Measurements from ENCODE around the gene RPS17. TPM values are rescaled to one million over a fixed set of nuclear protein-coding genes. Genes with fewer than 3 reads are reported as not detected.
A peak's percentile ranks its signal among the peaks of the same experiment; 100 is the strongest.
"Not testable (repeated sequence)": the region's sequence is repeated elsewhere in the genome, so short reads cannot be mapped to it uniquely, and the experiment has no call there.

The RPS17 gene
- total RNA-seq, 1 experiment from 2014 or later, result 3,753 TPM

DNA sequence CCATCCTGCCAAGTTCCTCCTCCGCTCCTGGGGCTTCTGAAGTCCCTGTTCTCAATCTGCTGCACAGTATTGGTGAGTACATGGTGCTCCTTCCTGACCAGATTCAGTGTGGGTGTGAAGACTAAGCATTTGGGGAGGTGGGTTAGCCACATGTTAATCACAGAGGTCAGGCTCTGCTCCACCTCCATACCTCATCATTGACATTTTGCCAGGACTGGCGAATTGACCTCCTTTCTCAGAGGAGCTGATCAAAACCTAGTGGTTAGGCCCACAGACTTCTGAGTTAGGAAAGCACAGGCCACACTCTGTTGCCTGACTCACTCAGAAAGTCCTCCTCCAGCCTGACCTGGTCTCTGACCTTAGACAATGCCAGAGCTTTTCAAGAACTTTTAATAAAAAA is 8.4 kb upstream of the RPS17 start:
- DNase-seq (ENCODE audit: low spot score), result no peak

DNA sequence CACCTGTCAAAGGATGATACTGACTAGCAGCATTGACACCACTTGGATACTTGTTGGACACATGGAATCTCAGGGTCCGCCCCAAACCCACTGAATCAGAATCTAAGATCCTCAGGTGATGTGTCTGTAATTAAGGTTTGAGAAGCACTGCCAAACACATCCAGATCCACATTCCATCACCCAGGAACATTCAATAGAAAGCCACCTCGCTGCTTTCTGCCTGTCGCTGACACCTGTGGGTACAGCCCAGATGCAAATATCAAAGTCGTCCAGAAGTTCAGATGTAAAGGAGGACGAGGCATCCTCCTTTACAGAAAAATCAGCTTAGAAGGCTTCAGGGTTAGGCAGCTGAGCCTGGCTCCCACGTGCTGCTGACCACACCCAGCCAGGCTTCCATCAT is 5.2 kb upstream of the RPS17 start:
- no peak for DNase-seq (ENCODE audit: low spot score)

DNA sequence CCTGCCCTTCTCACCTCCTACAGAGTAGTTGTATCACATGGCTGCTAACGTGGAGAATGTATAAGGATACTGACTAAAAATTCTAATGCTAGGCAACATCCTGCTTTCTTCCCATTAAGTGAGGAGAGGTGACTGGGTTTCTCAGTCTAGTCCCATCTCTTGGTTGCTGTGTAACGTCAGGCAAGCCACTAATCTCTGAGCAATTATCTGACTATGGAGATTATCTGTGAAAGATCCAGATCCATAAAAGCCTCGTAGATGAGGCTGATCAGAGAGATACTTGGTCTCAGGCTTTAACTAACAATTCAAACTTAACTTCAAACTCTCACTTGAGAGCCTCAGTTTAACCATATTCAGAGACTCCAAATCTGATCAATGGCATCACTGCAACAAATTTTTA is 4.7 kb upstream of the RPS17 start:
- DNase-seq (ENCODE audit: low spot score), result no peak

DNA sequence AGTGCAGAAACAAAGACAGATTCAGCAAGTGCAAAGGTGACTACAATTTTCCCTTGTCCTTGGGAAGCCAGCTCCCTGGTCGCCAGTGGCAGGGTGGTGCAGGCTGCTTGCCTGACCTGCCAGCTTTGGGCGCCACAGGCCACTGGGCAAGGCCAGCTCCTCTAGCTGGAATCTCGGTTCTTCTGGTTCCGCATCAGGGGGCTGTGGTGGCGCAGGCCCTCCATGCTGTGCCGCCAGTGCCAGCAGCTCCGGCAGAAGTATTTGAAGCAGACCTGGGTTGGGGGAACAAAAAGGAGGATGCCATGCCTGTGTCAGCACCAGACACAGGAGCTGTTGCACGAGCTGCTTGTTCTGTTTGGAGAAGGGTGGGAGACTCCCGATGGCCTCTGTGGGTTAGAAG is 4.2 kb upstream of the RPS17 start:
- DNase-seq (ENCODE audit: low spot score), result no peak

DNA sequence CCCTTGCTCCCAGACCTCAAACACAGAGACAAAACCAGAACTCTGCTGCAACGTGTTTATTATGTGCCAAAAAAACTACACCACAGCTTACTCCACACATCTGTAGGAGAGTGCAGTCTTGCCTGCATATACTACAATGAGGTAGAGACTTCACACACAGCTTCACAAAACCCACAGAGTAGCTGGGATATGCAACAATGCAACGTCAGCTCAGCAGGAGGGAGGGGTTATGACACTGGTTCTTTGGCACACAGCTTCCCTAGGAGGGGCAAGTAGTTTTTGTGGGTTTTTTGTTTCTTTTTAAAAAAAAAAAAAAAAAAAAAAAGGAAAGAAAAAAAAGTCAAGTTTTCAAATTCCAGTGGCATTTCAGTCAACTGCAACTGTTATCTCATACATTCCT is 2.9 kb upstream of the RPS17 start:
- no peak for DNase-seq (ENCODE audit: low spot score)

DNA sequence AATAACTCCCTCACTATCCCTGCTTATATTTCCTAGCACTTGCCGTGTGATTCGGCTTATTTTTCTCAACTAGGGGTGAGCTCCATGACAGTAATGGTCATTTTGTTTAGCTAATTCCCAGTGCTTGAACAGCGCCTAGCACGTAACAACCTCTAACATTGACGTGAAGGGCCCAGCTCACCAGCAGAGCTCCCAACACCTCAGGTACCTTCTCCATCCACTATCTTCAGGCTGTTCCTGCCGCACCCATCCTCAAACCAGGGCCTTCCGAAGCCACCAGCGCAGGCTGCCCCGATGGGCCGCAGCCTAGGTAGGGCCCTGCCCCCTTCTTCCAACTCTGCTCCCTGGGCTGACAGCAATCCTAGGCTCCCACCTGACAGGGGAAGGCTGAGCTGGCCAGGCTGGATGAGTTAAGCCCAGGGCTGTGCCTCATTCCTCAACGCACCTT is 751 bp upstream of the RPS17 start:
- no peak for DNase-seq (ENCODE audit: low spot score)

DNA sequence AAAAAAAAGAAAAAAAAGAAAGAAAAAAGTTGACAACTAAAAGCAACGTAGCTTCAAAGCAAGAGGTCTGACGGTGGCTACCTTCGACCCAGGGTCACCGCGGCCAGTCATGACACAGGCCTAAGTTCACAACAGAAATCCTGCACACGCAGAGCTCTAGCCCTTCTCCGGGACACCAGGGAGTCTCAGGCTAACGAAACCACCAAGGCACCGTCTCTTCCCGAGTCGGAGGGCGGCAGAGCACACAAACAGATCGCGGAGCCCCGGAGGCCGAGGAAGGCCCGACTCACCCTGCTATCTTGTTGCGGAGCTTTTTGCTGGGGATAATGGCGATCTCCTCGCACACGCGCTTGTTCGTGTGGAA is 584 bp downstream of the RPS17 start:
- peak; percentile 31 for DNase-seq (ENCODE audit: low spot score)

DNA sequence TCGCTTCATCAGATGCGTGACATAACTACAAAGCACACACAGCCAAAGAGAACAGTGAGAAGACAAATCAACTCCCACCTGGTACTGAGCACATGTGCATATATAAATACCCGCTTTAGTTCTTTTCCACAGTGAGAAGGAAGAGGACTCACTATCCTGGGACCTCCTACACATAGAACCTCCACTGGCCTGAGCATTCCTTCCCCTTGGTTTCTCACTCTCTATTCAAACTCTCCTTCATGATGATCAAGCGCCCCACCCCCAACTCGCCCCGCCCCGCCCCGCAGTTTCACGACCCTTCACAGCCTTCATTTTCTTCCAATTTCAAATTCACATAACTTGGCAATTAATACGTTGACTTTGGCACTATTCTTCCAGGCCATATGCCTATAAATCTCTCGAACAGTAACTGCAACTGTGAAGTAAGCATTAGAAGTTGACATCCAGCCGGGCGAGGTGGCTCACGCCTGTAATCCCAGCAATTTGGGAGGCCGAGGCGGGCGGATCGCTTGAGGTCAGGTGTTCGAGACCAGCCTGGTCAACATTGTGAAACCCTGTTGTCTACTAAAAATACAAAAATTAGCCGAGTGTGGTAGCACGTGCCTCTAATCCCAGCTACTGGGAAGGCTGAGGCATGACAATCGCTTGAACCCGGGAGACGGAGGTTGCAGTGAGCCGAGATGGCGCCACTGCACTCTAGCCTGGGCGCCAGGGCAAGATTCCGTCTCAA is 1.1 kb downstream of the RPS17 start:
- peak; percentile 16 for DNase-seq (ENCODE audit: low spot score)

DNA sequence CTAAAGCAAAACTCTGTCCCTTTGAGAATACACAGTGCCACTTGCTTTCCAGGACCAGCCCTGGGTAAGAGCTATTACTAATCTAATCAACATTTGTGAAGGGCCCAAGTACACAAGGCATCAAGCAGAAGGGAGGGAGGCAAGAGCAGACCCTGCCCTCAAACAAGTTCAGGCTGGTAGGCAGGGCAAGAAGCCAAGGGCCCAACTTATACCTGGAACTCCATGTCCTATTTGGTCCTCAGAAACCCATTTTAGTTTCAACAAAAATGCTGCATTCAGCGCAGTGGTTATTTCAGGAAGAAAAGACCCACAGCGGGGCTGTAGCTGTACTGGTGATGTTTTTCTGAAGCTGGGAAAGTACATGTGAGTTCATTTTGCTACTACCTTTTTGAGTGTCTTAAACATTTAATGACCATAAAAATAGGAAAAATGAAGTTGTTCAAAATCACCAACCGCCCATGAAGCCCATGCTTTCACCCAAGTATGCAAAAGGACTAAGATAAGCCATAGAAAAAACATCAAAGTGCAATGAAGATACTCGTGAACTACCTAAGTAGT is 2.8 kb downstream of the RPS17 start:
- DNase-seq (ENCODE audit: low spot score), result no peak

DNA sequence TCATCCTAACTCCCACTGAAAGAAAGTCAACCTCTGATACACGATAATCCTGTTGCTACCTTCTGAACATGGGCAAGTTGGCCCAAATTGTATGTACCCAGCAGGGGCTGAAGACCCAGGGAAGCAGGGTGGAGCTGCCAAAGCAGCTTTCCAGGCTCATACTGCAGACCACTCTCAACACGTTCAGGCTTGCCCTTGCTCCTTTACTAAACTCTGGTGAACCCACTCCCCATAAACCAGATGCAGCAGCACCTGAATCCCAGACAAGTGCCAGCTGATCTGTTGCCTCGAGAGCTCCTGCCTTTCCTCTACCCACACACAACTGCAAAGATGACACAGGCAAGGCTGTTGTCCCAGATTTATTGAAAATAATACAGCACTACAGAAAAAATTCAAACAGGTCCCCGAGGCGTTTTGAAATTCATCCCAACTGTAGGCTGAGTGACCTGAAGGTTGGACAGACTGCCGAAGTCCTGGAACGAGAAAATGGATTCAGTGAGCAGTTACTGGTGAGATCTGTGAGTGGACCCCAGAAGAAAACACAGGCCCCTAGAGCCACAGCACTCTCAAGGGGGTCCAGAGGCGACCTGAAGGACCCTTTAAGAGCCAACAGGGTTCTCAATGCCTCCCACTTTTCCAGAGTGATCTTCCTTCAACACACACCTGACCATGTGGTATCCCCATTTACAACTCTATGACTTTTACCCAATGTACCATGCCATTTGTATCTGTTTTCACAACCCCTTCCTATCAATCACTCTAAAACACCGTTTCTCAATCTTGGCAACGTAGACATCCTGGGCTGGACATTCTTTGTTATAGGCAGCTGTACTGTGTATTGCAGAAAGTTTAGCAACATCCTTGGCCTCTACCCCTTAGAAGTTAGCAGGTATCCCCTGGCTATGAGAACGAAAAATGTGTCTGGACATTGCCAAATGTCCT is 3.6 kb downstream of the RPS17 start:
- DNase-seq (ENCODE audit: low spot score), result no peak

DNA sequence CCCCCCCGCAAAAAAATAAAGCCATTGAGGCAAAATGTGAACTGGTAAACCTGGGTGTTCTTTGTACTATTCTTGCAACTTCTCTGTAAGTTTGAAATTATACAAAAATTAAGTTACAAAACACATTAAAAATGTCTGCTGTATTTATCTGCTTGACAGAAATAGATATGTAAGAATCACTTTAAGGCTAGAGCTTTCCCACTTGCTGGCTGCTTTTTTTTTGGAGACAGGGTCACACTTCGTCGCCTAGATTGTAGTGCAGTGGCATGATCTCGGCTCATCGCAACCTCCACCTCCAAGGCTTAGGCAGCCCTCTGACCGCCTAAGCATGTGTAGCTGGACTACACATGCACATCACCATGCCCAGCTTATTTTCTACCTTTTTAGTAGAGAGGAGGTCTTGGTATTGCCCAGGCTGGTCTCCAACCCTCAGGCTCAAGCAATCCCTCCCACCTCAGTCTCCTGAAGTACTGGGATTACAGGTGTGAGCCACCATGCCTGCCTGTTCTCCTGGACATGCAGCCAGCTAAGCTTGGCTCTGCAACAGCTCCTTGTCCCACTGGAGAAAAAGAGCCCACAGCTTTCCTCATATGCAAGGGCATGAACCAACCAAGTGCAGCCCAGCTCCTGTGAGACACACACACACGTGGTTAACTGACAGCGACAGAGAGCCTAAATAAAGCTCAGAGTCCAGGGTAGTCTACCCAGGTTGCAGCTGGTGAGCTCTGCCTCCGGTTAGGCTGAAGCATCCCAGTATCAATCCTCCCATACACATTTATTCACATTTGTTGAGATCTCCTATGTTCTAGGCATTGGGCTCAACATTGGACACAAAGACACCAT is 4.5 kb downstream of the RPS17 start:
- DNase-seq (ENCODE audit: low spot score), result peak; percentile 29

DNA sequence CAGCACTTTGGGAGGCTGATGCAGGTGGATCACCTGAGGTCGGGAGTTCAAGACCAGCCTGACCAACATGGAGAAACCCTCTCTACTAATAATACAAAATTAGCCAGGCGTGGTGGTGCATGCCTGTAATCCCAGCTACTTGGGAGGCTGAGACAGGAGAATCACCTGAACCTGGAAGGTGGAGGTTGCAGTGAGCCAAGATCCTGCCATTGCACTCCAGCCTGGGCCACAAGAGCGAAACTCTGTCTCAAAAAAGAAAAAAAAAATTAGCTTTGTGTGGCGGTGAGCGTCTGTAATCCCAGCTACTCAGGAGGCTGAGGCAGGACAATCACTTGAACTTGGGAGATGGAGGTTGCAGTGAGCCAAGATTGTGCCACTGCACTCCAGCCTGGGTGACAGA is 5.1 kb downstream of the RPS17 start:
- not testable (repeated sequence) for DNase-seq (ENCODE audit: low spot score)

DNA sequence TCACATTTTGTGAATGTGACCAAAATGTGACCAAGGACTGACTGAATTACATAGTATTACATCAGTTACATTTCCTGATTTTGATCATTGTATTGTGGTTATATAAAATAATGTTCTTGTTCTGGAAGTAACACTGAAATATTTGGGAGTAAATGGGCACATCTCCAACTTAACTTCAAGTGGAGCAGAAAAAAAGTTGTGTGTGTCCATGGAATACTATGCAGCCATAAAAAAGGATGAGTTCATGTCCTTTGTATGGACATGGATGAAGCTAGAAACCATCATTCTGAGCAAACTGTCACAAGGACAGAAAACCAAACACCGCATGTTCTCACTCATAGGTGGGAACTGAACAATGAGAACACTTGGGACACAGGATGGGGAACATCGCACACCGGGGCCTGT is 5.8 kb downstream of the RPS17 start:
- peak; percentile 12 for DNase-seq (ENCODE audit: low spot score)

DNA sequence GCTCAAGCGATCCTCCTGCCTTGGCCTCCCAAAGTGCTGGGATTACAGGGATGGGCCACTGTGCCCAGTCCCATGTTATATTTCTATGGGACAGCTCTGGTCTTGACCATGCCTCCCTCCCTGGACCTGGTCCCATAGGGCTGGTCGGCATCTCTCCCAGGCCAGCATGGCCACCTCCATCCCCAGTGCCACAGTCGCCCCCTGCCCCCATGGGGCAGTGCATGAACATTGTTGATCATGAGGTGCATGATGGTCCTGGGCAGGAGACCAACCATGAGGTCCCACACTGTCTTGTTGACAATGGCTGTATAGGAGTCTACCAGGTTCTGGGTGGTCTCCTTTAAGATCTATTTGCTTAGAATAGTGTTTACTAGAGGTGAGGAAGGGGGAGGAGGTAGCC is 6.5 kb downstream of the RPS17 start:
- DNase-seq (ENCODE audit: low spot score), result no peak

DNA sequence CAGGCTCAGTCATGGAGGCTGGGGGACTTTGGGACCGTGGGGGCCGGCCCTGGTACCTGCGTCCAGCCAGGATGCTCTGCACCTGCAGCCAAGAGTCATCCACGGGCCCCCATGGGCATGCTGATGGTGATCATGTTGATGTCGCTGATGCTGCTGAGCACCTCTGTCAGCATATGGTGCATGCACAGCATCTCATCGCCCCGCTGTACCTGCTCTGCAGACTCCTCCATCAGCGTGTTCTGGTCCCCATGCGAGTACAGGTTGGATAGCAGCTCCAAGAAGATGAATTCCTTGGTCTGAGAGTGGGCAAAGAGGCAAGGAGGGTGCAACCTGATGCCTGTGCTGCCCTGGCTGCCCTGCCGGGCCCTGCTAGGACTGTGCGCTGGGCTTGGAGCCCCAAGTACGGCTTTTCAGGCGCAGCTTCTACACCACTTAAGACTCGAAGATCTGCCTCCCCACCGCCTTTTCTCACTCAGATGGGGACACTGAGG is 7.2 kb downstream of the RPS17 start:
- DNase-seq (ENCODE audit: low spot score), result no peak

DNA sequence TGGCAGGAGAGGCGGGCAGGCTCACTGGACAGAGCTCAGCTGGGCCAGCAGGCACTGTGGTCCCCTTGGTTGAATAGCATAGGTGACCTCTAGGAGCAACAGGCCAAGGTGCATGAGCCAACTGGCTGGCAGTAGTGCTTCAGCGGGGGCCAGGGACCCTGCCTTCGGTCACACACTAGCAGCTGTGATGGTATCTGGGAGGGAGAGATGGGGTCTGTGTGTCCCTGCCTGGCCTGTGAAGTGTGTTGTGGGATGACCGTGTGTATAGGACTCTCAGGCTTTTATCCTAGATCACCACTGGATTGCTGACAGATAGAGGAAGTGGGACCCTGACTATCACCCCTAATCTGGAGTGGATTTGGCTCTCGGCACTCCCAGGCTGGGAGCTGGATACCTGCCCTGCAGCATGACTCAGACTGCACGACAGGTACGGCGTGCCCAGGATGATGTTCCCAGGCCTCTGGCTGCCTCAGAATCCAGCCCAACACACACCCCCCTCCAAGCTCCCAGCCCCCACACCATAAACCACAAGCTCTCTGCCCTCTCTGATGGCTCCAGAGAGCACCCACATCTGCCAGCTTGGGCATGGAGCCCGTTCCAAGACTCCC is 7.8 kb downstream of the RPS17 start:
- no peak for DNase-seq (ENCODE audit: low spot score)

DNA sequence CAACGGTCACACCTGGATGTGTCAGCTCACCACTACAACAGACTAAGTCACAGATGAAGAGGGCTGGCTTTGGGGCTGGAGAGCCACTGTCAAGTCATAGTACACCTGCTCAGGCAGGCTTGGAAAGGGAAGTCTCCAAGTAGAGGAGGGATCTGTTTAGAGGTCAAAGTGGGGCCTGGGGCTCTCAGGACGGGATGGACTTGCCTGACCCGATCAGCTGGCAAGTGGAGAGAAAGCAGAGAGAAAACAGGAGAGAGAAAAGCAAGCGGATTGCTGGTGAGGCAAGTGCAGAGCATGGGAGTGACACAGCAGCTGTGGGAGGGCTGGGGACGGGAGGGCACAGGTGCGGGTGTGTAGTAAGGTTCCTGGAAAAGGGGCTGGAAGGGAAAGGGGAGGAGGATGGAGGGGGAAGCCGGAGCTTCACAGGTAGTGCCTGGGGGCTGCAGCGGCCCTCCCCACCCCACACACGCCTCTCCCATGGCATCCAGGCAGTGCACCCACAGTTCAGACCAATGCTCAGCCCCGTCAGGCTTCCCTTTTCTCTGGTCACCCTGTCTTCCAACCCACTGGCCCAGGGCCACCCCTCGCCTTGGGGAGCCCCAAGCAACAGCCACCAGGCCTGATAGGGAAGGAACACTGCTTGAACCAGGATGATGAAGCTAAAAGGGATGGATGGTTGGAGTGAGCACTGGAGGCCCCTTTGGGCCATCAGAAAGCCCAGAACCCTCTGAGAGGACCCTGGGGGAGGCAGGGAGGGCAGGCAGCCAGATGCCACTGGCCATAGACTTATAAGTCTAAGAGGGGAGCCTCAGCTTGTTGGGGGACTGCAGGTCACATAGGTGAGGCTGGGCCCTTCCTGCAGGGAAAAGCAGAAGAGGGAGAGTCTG is 8.5 kb downstream of the RPS17 start:
- DNase-seq (ENCODE audit: low spot score), result no peak

DNA sequence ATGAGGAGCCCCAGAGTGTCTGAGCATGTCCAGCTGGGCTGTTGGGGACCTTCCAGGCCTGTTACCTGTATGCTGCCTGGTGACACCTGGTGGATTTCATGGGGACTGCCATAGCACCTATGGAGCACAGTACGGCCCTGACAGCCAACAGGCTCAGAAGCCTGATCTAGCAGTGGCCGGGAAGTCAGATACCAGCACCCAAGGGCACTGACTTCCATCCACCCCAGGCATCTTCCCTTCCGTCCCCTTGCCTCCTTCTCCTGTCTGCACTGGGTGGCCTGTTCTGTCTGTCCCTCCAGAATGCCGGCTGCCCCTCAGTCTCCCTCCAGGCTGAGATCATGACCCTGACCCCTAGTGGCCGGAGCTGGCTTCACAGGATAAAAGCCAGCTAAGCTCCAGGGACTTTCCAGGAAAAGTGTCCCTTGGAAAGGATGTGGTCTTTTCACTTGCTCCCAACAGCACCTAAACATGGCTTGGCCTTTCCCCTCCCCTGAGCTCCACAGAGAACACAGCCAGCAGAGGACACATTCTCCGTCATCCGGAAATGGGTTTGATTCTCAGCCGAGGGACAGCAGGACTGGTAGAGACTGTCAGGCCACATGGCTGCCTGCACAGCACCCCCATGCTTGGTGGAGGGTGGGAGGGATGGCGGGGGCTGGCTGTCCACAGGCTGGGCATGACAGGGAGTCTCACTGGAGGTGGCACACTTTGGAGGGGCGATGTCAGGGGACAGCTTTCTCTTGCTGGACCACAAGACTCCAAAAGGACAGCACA is 9.5 kb downstream of the RPS17 start:
- DNase-seq (ENCODE audit: low spot score), result peak; percentile 89

DNA sequence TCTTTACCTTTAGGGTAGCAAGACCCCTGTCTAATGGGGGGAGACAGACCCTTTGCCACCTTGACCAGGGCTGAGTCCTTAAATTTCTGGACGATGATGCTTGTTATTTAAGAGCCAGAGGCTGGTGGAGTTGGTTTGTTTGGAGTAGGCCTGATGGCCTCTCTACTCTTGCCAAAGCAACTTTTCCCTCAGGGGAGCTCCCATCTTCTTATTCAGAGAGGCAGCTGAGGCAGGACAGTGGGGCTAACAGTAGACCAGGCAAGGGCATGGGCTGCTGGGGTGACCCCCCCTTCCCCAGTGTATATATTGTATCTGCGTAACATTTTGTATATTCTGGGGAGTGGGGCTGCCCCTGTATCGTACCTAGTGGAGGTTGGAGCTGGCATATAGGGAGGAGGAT is 10.3 kb downstream of the RPS17 start:
- no peak for DNase-seq (ENCODE audit: low spot score)
